Epithelial cell of proximal tubule (primary cell): ENCODE measurements around the gene CDH23. TPM values are rescaled to one million over a fixed set of nuclear protein-coding genes. Genes with fewer than 3 reads are reported as not detected.

Experiments used
- DNase-seq: peaks from one replicate; pipeline ENCODE4 v3.0.0-alpha.2; 2011; ENCODE audit warnings: low read depth
- H3K4me3 ChIP-seq: 2 replicates; pipeline ENCODE4 v1.5.1; 2011; ENCODE audit warnings: low read depth, mild to moderate bottlenecking, low read length
- total RNA-seq: library from RNA; depleted of rRNA; stranded (reverse); fragments of >200 nt; gene quantifications from 2 replicates; pipeline ENCODE4 v1.2.3, GENCODE V29; 2015
- TF ChIP-seq, protein P1 (sequence below): conservative IDR thresholded peaks from 2 replicates; pipeline ENCODE4 v1.5.1; 2012; ENCODE audit warnings: low read depth, mild to moderate bottlenecking, low read length

CDH23 gene
- total RNA-seq, 1 donor from 2014 or later: under 0.01 TPM

DNA sequence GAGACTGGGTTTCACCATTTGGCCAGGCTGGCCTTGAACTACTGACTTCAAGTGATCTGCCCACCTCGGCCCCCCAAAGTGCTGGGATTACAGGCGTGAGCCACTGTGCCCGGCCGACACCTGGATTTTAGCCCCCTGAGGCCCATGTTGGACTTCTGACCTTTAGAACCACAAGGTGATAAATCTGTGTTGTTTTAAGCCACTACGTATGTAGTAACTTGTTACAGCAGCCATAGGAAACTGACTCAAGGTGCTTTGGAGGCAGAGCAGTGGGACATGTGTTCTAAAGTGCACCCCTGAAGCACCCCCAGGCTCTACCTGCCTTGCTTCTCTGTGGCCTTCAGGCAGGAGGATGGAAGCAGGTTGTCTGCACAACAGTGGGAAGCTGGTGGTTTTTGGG lies 128.4 kb downstream of the CDH23 start:
- no peak overlapping the region for H3K4me3 ChIP-seq
- TF ChIP-seq, protein P1, sequence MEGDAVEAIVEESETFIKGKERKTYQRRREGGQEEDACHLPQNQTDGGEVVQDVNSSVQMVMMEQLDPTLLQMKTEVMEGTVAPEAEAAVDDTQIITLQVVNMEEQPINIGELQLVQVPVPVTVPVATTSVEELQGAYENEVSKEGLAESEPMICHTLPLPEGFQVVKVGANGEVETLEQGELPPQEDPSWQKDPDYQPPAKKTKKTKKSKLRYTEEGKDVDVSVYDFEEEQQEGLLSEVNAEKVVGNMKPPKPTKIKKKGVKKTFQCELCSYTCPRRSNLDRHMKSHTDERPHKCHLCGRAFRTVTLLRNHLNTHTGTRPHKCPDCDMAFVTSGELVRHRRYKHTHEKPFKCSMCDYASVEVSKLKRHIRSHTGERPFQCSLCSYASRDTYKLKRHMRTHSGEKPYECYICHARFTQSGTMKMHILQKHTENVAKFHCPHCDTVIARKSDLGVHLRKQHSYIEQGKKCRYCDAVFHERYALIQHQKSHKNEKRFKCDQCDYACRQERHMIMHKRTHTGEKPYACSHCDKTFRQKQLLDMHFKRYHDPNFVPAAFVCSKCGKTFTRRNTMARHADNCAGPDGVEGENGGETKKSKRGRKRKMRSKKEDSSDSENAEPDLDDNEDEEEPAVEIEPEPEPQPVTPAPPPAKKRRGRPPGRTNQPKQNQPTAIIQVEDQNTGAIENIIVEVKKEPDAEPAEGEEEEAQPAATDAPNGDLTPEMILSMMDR: no peak
- no peak for DNase-seq

DNA sequence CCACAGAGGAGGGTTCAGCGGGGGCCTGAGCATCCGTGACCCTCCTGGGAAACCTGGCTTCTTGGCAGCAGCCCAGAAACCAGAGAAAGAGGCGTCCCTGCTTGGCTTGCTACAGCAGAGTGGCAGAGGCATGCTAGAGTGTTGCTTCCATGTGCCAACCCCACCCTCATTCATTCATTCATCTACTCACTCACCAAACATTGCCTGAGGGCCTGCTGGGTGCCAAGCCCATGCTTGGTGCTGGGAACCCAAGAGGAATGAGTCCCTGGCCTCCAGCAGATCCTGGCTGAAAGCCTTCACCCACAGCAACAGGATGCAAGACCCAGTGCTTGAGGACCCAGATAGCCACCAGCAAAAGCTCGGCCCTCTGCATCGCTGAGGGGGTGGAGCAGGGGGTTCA lies 129.0 kb downstream of the CDH23 start:
- H3K4me3 ChIP-seq: no peak overlapping the region
- no peak for DNase-seq
- TF ChIP-seq, protein P1: no peak

DNA sequence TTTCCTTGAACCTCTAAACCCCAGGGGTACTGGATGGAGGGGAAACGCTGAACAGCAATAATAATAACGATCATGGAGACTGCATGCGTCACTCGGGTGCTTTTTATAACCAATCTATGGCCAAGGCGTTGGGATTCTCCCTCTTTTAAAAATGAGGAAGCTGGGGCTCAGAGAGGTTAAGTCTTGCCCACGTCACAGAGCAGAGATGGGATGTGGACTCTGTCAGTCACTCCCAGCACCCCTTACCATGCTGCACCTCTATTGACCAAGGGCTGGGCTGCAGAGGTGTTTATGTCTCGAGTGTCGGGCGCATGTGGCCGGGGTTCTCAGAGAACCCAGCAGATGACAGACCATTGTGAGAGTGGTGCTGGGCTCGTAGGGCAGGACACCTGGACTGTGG lies 129.9 kb downstream of the CDH23 start:
- no peak for DNase-seq
- TF ChIP-seq, protein P1: no peak

DNA sequence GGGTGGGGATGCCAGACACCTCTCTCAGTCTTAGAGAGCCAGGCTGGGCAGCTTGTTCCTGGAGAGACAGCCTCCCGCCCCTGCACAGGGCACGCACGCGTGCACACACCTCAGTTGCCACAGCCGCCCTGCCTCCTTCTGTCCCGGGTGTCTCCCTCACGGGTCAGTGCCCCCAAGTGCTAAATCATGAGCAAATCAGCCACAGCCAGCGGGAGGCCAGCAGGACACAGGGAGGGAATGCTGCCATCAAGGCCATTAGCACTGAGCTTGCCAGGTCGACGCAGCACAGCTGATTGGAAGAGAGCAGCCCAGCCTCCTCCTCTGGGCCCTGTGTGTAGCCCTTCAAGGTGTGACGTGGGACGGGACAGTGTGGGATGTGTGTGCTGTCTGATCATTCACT lies 130.4 kb downstream of the CDH23 start:
- TF ChIP-seq, protein P1: no peak
- H3K4me3 ChIP-seq: no peak overlapping the region
- no peak for DNase-seq

More for the DNA sequence above, 129.9 kb downstream of the CDH23 start:
- no peak overlapping the region for H3K4me3 ChIP-seq

DNA sequence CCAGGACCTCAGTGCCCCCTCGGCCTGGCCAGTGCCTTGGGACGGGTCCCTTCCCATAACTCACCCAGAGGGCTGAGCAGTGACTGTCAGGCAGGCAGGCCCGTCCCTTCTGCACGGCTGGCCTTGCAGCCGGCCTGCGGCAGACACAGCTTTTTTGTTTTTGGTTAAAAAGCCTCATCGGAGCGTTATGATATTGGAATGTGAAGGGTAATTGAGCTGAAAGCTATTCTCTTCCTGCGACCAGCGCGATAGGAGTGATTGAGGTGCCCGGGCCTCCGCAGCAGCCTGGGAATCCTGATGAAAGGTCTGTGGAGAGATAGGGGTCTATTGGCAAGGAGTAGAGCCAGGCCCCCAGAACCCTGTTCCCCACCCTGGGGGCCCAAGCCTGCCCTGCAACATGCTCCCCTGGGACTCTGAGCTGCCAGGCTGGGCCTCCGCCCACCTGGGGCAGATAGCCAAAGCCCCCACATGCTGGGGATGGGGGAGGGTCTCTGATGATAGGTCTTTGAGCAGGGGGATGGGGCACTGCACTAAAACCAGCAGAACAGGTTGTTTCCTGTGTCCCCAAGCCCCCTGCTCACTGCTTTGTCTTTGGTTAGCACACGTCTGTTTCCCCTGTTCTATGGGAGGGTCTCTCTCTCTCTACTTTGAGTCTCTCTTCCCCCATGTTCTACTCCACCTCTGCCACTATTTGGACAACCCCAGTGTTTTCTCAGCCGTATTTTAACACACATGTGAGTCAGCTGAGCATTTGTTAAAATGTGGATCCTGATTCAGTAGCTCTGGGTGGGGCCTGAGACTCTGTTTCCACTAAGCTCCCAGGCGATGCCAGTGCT lies 131.9 kb downstream of the CDH23 start:
- DNase-seq: no peak
- TF ChIP-seq, protein P1: no peak
- H3K4me3 ChIP-seq: no peak overlapping the region

DNA sequence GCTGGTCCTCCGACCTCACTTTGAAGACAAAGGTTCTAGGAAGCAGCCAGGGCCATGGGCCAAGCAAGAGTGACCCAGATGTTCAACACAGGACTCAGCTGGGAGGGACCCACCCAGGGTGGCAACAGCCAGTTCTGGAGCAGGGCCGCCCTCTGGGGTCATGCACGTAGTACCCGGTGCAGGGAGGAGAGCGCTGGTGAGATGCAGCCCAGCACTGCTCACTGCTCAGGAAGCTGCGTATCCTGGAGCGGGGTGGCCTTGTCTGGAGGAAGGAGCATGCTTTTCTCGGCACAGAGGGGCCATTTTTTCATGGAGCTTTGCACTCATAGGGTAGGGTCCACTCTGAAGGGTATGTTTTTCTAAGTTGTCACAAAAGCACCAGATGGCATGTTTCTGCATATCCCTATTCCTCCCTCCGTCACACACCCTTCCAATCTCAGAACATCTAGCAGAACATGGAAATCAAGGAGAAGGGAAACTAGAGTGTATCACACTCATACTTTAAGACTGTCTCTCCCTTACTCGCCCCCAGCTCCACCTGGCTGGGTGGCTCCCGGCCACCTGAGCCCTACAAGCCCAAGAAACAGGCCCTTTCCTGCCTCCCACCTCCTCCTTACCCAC lies 132.6 kb downstream of the CDH23 start:
- DNase-seq: no peak

More for the DNA sequence above, 132.6 kb downstream of the CDH23 start:
- TF ChIP-seq, protein P1: no peak
- H3K4me3 ChIP-seq: no peak overlapping the region
